Measurements from ENCODE around the gene UBN1.
A peak's percentile ranks its signal among the peaks of the same experiment; 100 is the strongest.
"Not testable (repeated sequence)": the region's sequence is repeated elsewhere in the genome, so short reads cannot be mapped to it uniquely, and the experiment has no call there.

The UBN1 gene

DNA sequence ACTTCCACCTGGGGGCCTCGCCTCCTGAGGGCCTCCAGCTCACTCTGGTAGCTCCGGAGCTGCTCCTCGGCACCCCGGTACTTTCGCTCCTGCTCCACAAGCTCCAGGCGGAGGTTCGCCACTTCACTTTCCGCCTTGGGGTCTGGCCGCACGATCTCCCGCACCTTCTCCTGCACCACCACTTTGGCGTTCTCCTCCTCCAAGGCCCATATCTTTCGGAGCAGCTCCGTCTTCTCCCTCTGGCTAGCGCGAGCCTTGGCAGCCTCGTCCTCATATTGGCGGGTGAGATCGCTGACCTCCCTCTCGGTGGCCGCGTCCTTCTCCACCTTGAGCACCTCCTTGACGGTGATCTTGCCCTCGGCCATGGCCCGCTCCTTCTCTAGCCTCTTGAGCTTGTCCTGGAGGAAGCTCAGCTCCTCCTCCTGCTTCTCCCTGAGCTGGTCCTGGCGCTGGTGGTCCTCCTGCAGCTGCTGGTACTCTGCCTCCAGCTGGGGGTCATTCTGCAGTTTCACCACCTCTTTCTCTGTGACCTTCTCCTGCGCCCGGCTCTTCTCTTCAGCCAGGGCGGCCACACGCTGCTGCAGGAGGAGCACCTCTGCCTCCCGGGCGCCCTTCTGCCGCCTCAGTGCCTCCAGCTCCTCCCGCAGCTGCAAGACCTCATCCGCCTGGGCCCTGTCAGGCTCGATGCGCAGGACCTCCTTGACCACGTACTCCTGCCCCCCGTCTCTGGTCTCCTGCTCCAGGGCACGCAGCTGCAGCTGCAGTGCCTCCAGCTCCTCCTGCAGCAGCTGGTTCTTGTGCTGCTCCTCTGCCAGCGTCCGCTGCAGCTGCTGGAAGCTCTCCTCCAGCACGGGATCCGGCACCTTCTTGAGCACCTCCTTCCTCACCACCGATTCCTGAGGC, 37.9 kb downstream of the UBN1 start:
- no peak for DNase-seq

DNA sequence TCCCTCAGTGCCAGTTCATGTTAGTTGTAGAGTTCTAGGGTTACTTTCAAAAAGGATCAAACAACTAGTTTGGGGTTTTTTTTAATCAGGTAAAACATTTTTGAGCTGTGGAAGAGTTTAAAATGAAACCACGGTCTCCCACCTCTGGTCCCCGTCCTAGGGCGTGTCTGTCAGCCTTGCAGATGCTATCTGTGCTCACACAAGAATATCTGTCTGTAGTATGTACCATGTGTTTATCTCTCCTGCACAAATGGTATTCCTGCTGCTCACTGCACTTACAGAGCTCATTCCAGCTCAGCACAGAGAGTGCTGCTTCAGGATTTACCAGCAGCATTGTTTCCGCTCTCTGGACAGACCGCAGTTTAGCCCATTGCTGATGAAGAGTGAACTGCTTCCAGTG, 38.9 kb downstream of the UBN1 start:
- DNase-seq: no peak

DNA sequence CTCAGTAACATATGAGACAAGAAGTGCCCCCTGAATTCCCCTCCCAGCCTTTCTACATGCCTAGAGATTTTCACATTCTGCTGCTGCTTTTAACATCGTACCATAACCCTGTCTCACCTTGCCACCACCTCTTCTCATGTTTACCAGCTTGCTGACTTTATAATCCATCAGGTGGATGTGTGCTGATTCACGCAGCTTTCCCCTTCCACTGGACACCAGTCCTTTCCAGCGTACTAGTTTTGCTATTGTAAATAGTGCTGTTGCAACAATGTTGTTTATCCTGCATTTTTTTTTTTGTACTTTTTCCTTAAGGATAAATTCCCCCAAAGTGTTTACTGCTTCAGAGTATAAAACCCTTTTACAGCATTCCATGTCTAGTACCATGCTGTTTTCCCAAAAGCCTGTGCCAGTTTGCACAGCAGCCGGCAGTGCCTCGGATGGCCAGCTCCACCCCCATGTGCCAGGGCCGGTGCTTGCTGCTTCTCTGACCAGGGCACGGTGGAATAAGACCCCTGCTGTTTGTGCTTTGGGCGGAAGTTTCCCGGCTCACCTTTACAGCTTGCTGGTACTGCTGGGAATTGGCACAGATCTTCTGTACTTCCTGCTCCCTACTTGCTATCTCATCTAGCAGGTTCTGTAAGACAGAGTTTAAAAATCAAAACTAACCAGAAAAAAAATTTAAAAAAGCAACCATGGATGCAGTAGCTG, 41.3 kb downstream of the UBN1 start:
- DNase-seq: no peak

GRCh38 chr16:4890026-4890425, 42.7 kb downstream of the UBN1 start:
- DNase-seq: no peak

GRCh38 chr16:4890686-4891085, 43.4 kb downstream of the UBN1 start:
- no peak for DNase-seq

GRCh38 chr16:4891097-4891885, 44.0 kb downstream of the UBN1 start:
- no peak for DNase-seq

GRCh38 chr16:4891886-4892216, 44.6 kb downstream of the UBN1 start:
- DNase-seq: no peak

GRCh38 chr16:4892361-4893102, 45.3 kb downstream of the UBN1 start:
- no peak for DNase-seq

DNA sequence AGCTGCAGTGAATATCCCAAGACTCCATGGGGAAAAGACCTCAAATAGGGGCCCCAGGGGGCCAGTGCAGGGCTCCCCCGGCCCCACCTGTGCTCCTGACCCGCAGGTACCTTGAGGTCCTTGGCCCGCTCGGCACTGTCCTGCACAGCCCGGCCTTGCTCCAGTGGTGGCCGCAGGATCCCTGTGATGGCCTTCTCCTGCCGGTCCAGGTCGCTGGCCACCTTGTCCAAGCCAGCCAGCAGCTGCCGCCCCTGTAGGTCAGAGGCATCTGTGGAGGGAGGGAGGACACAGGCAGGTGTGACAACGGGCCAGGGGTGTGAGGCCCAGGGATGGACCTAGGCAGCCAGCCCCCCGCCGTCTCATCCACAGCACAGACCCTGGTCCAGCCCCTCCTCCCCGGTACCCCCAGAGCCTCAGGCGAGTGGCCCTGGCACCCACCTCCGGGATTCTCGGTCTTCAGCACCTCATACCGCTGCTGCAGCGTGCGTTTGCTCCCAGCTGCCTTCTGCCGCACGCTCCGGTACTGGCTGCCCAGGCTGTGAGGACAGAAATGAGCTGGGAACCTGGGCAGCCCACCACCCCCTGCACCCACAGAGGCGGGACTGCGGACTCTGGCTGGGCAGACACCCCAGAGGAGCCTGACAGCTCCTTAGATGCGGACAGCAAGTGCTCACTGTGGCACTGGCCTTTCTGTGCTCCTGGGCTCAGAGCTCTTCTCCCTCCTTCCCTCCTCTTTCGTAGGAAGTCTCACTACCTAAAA, 46.0 kb downstream of the UBN1 start:
- DNase-seq: no peak

GRCh38 chr16:4894276-4895150, 47.2 kb downstream of the UBN1 start:
- DNase-seq: peak in 1 of 58 donors; percentile 13

DNA sequence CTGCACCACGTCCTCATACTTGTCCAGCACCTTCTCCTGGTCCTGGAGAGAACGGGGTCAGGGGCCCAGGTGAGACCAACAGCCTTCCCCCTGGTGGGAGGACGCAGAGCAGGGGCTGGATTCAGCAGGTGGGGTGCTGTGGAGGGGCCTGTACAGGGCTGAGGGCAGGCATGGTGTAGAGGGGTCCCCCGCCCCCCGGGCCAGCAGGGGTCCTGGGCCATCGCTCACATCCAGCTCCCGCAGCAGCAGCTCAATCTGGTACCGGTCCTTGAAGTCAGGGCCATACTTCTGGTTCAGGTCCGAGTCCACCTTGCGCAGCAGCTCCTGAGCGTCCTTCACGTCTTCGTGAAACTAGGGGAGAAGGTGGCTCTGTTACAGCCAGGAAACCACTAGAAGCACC, 48.1 kb downstream of the UBN1 start:
- no peak for DNase-seq

- not testable (repeated sequence) for DNase-seq
These were observed 49.5 kb downstream of the UBN1 start for GRCh38 chr16:4896761-4897160.

DNA sequence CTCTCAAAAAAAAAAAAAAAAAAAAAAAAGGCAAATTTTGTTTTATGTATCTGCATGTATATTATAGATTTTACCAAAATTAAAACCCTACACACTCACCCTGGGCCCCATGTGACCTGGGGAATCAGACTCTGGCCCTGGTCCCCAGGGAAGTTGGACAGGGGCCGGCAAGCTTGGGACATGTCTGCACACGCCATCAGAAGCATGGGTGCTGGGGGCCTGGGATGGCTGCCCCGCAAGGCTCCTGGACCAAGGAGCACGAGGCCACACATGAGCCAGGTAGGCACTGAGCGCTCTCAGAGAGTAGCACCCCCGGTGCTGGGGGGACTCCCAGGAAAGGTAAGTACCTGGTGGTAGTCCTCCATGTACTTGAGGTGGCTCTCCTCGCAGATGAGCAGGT, 50.0 kb downstream of the UBN1 start:
- DNase-seq: no peak

GRCh38 chr16:4898811-4899473, 51.7 kb downstream of the UBN1 start:
- DNase-seq: no peak

- no peak for DNase-seq
These were observed 52.2 kb downstream of the UBN1 start for GRCh38 chr16:4899474-4899846.

GRCh38 chr16:4900036-4900435, 52.8 kb downstream of the UBN1 start:
- DNase-seq: no peak

DNA sequence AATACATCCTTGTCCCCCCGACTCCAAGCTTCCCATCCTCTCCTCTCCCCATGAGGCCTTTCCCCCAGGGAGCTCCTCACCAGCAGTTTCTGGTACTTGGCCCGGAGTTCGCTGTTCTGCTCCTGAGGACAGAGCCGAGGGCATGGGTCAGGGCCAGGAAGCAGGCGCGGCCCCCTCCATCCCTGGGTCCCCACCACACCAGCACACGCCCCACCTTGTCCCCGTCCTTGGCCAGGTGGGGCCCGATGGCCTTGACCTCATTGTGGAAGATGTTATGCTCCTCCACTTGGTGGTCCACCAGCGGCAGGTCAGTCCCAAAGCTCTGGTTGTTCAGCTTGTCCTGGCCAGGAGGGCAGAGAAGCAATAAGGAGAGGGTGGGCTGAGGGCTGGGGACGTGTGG, 53.5 kb downstream of the UBN1 start:
- DNase-seq: no peak

GRCh38 chr16:4902038-4902437, 54.8 kb downstream of the UBN1 start:
- DNase-seq: no peak
